ENCODE results near the gene PLN. TPM values are rescaled to one million over a fixed set of nuclear protein-coding genes. Genes with fewer than 3 reads are reported as not detected.

PLN gene
- total and polyA plus RNA-seq, 10 of the 15 experiments (the other 5 are each of a cell fraction or from before 2014, with no cell fraction given), result 0.16 to 0.44 TPM; not detected in 8

DNA sequence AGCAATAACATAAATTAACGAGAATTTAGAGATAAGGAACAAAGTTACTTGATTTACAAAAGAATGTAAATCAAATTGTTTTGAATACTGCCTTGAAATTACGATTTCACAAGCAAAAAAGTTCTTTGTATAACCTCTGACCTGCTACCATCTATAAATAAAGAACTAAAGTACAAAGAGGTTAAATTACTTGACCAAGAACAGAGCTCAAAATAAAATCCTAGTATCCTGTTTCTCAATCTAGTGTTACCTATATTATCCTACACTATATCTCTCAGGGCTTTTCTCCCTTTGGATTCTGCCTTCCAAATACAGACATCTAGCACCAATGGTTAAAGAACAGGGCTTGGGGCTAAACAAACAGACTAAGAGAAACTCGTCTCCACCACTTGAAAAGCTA lies 43.8 kb downstream of the PLN start:
- no peak for ATAC-seq
- no peaks in the 10 kb centered on the region for H4K20me1 ChIP-seq (ENCODE audit: control insufficient read depth, insufficient read depth)
- H3K4me2 ChIP-seq (ENCODE audit: control insufficient read depth, insufficient read depth), result no peak overlapping the region
- ChIA-PET POLR2A (no interaction called here), SMC1A (ENCODE audit: uncharacterized antibody, unreplicated experiment) (no interaction called here), RAD21 (ENCODE audit: unreplicated experiment) (interaction anchor here (1.3 kb wide), 1 partner anchor 26 kb away, joined by 5 read pairs; no protein-coding TSS in a partner anchor), CTCF (interaction anchor here (0.7 kb wide), 1 partner anchor 14 kb away, joined by 3 read pairs; no protein-coding TSS in a partner anchor)
- BruUV-seq (replicated peaks), result no TSS peak
- no peak for DNase-seq (ENCODE audit: low read depth, low spot score)
- in situ Hi-C loops (cut with MboI), result no loop called here
- H3K9ac ChIP-seq (ENCODE audit: control insufficient read depth, insufficient read depth, low read length), result no peak overlapping the region
- H3K27me3 ChIP-seq (replicated peaks in 1 of 2; ENCODE audit: control insufficient read depth in 2 of 2, insufficient read depth in 2 of 2, low read length in 1 of 2), result no peaks in the 10 kb centered on the region
- intact Hi-C loops (cut with micrococcal nuclease; ENCODE audit: unreplicated experiment), result no loop called here
- no peak overlapping the region for H2AFZ ChIP-seq (ENCODE audit: control insufficient read depth, low read depth, low read length)
- no peaks in the 10 kb centered on the region for H3K4me1 ChIP-seq (ENCODE audit: control insufficient read depth, insufficient read depth, low read length)
- H3K4me3 ChIP-seq, result no peak overlapping the region
- no peaks in the 10 kb centered on the region; the same call in 1 of the 3 replicates for H3K9me3 ChIP-seq (replicated peaks; ENCODE audit: control insufficient read depth, insufficient read depth, low read length)
- FAIRE-seq, result no peak
- H3K79me2 ChIP-seq (ENCODE audit: control insufficient read depth, insufficient read depth, low read length), result no peaks in the 10 kb centered on the region
- H3K27ac ChIP-seq (ENCODE audit: control insufficient read depth, insufficient read depth), result no peak overlapping the region
- no peak for TF ChIP-seq POU2F2 (IDR thresholded peaks at IDR 0.05; ENCODE audit: borderline replicate concordance, low read depth, low read length)
- no peaks in the 10 kb centered on the region for H3K36me3 ChIP-seq (ENCODE audit: control insufficient read depth in 2 of 2, insufficient read depth in 2 of 2, low read length in 1 of 2)
- 98% methylated on average over 3 of the region's 3 CpGs for WGBS (ENCODE audit: insufficient coverage, insufficient replicate concordance, low lambda C conversion rate, missing lambda C conversion rate)

DNA sequence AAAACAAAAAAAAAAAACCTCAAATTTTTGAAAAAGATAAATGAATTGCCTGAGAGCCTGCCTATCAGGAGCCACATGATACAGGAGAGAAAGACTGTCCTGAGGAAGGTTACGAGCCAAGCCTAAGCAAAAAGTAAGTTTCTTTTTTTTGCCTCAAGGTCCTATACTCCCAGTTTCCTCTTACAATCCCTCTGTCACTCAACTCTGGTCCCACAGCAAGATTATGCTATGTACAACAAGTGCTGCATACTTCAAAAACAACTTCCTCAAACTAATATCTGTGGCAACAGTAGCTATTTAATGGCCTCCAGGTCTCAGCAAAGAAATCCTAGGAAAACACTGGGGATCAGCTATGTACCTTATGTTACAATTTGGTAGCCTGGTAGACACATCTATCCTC lies 46.8 kb downstream of the PLN start:
- no TSS peak for BruUV-seq (replicated peaks)
- no peaks in the 10 kb centered on the region for H3K27me3 ChIP-seq (replicated peaks in 1 of 2; ENCODE audit: control insufficient read depth in 2 of 2, insufficient read depth in 2 of 2, low read length in 1 of 2)
- WGBS (ENCODE audit: insufficient coverage, insufficient replicate concordance, low lambda C conversion rate, missing lambda C conversion rate), result 100% methylated on average over 1 of the region's 1 CpG
- ChIA-PET CTCF (no interaction called here), RAD21 (ENCODE audit: unreplicated experiment) (interaction anchor here (1.0 kb wide), 1 partner anchor 29 kb away, joined by 3 read pairs; no protein-coding TSS in a partner anchor), POLR2A (no interaction called here), SMC1A (ENCODE audit: uncharacterized antibody, unreplicated experiment) (interaction anchor here (1.6 kb wide), 1 partner anchor 24 kb away, joined by 3 read pairs; no protein-coding TSS in a partner anchor)
- H3K9ac ChIP-seq (ENCODE audit: control insufficient read depth, insufficient read depth, low read length), result no peak overlapping the region
- no peak overlapping the region for H3K4me2 ChIP-seq (ENCODE audit: control insufficient read depth, insufficient read depth)
- TF ChIP-seq YBX1 (IDR thresholded peaks at IDR 0.05) (no peak), SIN3A (IDR thresholded peaks at IDR 0.05; ENCODE audit: low read depth, low read length) (no peak), TCF7 (IDR thresholded peaks at IDR 0.05; ENCODE audit: borderline replicate concordance) (no peak), KLF5 (IDR thresholded peaks at IDR 0.05; ENCODE audit: partially characterized antibody) (no peak), POU2F2 (IDR thresholded peaks at IDR 0.05; ENCODE audit: borderline replicate concordance, low read depth, low read length) (no peak), HCFC1 (IDR thresholded peaks at IDR 0.05; ENCODE audit: low read length) (no peak), SMC3 (IDR thresholded peaks at IDR 0.05; ENCODE audit: borderline replicate concordance, low read length) (no peak), WRNIP1 (IDR thresholded peaks at IDR 0.05; ENCODE audit: borderline replicate concordance, low read depth, low read length) (no peak), TCF12 (IDR thresholded peaks at IDR 0.05; ENCODE audit: low read depth, low read length) (no peak), LARP7 (IDR thresholded peaks at IDR 0.05) (no peak), ATF7 (IDR thresholded peaks at IDR 0.05; ENCODE audit: low read depth) (no peak)
- H3K4me3 ChIP-seq, result no peak overlapping the region
- H3K27ac ChIP-seq (ENCODE audit: control insufficient read depth, insufficient read depth), result no peak overlapping the region
- no peak overlapping the region for H2AFZ ChIP-seq (ENCODE audit: control insufficient read depth, low read depth, low read length)
- no peak for FAIRE-seq
- H3K79me2 ChIP-seq (ENCODE audit: control insufficient read depth, insufficient read depth, low read length), result no peaks in the 10 kb centered on the region
- H3K9me3 ChIP-seq (replicated peaks; ENCODE audit: control insufficient read depth, insufficient read depth, low read length), result no peaks in the 10 kb centered on the region; the same call in 1 of the 3 replicates
- no peak for ATAC-seq
- H4K20me1 ChIP-seq (ENCODE audit: control insufficient read depth, insufficient read depth), result no peaks in the 10 kb centered on the region
- no peaks in the 10 kb centered on the region for H3K36me3 ChIP-seq (ENCODE audit: control insufficient read depth in 2 of 2, insufficient read depth in 2 of 2, low read length in 1 of 2)
- in situ Hi-C loops (cut with MboI), result no loop called here
- no peaks in the 10 kb centered on the region for H3K4me1 ChIP-seq (ENCODE audit: control insufficient read depth, insufficient read depth, low read length)
- intact Hi-C loops (cut with micrococcal nuclease; ENCODE audit: unreplicated experiment), result no loop called here
- no peak for DNase-seq (ENCODE audit: low read depth, low spot score)

Data from GM12878 (cell line).